GM21381 (cell line): ENCODE data around the gene ITGA3.
A peak's percentile ranks its signal among the peaks of the same experiment; 100 is the strongest.

Source experiments
- ATAC-seq: cut with Tn5 transposase; IDR thresholded peaks from one replicate; pipeline ENCODE4 v1.9.1; 2021; ENCODE audit warnings: mild to moderate bottlenecking, moderate library complexity; ENCODE audit not compliant: unreplicated experiment

The ITGA3 gene

GRCh38 chr17:50055426-50056216 lies at the start of gene ITGA3:
Gene ITGA3 (plus strand): TSS chr17:50056110. CDS start chr17:50056440, 330 bp downstream.
- peak; percentile 33 for ATAC-seq

- ATAC-seq: no peak
These were observed 46.6 kb upstream of the ITGA3 start for GRCh38 chr17:50009282-50009681.

- ATAC-seq: no peak
These were observed 42.8 kb upstream of the ITGA3 start for GRCh38 chr17:50013079-50013478.

GRCh38 chr17:50014471-50015088 lies 41.3 kb upstream of the ITGA3 start:
- no peak for ATAC-seq

- ATAC-seq: no peak
These were observed 40.8 kb upstream of the ITGA3 start for GRCh38 chr17:50015146-50015545.

- ATAC-seq: no peak
These were observed 37.0 kb upstream of the ITGA3 start for GRCh38 chr17:50018909-50019308.

GRCh38 chr17:50020841-50021599 lies 34.9 kb upstream of the ITGA3 start:
- no peak for ATAC-seq

DNA sequence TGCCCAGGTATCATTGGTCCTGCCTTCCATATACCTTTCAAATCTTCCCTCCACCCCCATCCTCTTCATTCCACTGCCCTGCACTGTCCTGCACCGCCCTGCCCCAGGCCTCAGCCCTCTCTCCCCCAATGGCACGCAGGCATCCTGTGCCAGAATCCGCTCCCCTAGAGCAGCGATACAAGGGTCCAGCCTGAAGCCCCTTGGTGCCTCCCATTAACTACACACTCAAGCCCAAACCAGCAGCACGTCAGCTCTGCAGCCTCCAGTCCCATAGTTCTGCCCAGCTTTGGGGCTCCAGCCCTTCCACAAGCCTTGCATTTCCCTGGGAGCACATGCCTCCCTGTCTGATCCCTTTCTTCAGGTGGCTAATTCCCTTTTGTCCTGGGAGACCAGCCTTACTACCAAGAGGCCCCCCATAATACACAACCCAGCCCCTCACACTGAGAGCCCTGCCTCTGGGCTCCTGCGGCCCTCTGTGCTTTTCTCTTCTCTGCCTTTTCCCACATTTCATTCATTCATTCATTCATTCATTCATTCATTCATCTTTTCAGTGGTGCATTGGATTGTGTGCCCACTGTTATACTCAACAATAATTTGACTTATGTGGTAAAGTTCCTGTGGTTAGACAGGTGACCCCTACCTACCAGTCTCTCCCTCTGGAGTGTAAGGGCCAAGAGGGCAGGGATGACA lies 34.1 kb upstream of the ITGA3 start:
- ATAC-seq: no peak

- ATAC-seq: no peak
These were observed 33.3 kb upstream of the ITGA3 start for GRCh38 chr17:50022463-50023130.

- ATAC-seq: no peak
These were observed 32.4 kb upstream of the ITGA3 start for GRCh38 chr17:50023520-50023919.

DNA sequence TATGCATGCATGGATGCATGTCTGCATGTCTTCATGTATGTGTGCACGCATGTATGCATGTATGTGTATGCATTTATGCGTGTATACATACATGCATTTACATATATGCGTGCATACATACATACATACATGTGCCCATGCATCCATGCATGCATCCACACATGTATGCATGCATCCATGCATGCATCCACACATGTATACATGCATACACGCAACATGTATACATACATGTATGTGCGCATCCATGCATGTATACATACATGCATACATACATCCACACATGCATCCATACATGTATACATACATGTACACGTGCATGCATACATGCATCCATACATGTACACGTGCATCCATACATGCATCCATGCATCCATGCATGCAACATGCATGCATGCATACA lies 31.1 kb upstream of the ITGA3 start:
- ATAC-seq: no peak

DNA sequence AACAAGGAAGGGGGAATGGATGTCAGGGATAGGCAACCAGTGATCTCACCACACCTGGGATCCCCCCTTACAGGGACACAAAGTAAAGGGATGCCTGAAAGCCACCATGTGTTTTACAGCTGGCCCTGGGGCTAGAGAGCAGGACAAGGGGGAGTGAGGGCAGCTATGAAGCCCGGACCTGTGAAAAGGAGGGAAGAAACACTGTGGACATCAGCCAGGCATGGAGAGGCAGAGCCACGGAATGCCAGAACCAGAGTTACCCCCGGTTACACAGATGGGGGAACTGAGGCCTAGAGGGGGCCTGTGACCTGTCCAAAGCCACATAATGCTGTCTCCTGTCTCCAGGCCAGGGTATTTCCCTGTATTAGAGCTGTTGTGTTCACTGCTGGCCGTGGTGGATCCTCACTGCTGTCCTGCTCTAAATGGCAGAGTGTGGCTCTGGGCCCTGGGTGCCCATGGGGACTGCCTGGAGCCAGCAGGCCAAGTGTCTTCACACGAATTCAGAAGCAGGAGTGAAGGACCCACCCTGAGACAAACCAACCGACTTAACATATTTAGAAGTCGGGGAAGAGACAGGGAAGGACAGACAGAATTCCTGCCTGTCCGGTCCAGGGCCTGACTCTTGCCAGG lies 29.7 kb upstream of the ITGA3 start:
- ATAC-seq: no peak

- ATAC-seq: no peak
These were observed 29.1 kb upstream of the ITGA3 start for GRCh38 chr17:50026837-50027171.

GRCh38 chr17:50027172-50027880 lies 28.6 kb upstream of the ITGA3 start:
- no peak for ATAC-seq

DNA sequence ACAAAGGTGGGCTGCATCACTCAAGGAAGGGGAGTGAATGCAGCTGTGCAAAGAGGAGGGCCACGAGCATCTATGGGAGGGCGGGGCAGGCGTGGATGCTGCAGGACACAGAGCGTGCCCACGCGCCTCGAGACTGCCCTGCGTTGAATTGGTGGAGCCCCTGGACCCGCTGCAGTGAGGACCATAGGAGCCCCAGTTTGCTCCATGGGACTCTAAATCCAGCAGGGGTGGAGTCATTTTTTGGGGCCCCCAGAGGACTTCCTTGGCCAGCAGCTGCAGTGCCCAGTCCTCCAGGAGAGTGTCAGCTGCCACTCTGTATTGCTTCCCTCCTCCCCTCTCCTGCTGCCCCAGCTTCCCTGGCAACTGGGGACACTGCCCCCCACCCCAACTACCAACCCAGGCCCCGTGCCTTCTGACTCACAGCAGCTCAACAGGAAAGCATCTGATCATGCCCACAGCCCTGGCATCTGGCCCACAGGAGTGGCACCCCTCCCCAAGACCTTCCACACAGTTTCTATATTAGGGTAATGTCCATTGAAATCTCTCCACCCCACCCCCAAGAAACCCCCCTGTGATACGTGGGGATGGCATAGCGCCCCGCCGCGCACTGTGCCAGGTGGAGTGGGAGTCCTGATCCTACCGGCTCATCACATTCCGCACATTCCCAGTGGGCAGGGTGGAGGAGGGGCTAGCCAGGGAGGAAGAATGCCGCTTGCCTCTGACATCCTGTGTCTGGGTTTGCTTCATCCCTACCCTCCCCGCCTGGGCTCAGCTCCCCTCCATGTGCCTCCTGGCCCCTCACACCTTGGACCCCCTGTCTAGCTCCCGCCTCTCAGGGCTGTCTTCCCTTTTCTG lies 27.8 kb upstream of the ITGA3 start:
- no peak for ATAC-seq

- no peak for ATAC-seq
These were observed 27.2 kb upstream of the ITGA3 start for GRCh38 chr17:50028736-50029120.

DNA sequence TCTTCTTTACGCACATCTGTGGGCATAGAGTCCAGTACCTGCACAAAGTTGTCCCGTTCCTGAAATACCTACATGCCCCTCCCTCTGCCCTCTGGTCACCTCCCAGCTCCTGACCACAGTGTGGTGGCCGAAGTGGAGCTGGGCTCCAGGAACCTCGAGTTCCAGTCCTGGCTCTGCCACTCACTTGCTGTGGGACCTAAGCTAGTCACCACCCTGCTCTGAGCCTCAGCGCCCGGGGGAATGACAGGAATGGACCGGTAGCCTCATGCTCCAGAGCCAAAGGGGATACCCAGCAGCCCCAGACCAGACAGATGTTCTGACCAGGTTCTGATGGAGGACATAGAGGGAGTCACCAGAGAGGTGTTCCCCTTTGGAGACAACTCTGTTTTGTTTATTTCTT lies 26.7 kb upstream of the ITGA3 start:
- ATAC-seq: no peak

GRCh38 chr17:50033316-50033715 lies 22.6 kb upstream of the ITGA3 start:
- ATAC-seq: no peak
